Spinal cord (tissue), 10 donors: Measurements from ENCODE around the gene GOSR2. TPM values are rescaled to one million over a fixed set of nuclear protein-coding genes. Genes with fewer than 3 reads are reported as not detected.
A peak's percentile ranks its signal among the peaks of the same experiment; 100 is the strongest.

Experiments used
- DNase-seq, 6 donors: peaks; one replicate each; pipeline versions ENCODE4 v3.0.0 to v3.0.0-alpha.2; 2013 to 2015; ENCODE audit warnings: low spot score in 6 of 6, low read depth in 4 of 6
- H3K27ac ChIP-seq: one replicate; pipeline ENCODE4 v1.5.1; 2013; ENCODE audit warnings: low read depth, low read length, control low read depth
- H3K27me3 ChIP-seq: one replicate; pipeline ENCODE4 v1.6.1; 2013; ENCODE audit warnings: low read length; ENCODE audit not compliant: control insufficient read depth, insufficient read depth
- H3K36me3 ChIP-seq: one replicate; pipeline ENCODE4 v1.6.1; 2013; ENCODE audit warnings: low read length; ENCODE audit not compliant: control insufficient read depth, insufficient read depth
- H3K4me1 ChIP-seq: one replicate; pipeline ENCODE4 v1.6.1; 2013; ENCODE audit warnings: low read length; ENCODE audit not compliant: control insufficient read depth, insufficient read depth
- H3K4me3 ChIP-seq: one replicate; pipeline ENCODE4 v1.5.1; 2013; ENCODE audit warnings: low read depth, low read length, control low read depth
- H3K9me3 ChIP-seq: one replicate; pipeline ENCODE4 v1.6.1; 2013; ENCODE audit warnings: low read length; ENCODE audit not compliant: control insufficient read depth, insufficient read depth
- WGBS: methylation state at CpG from one replicate; pipeline ENCODE4 v1.1.5; 2013; ENCODE audit warnings: missing lambda C conversion rate; ENCODE audit not compliant: insufficient coverage; 5-methylcytosine and 5-hydroxymethylcytosine counted together
- long read RNA-seq, 4 donors: transcript quantifications; one replicate each; lab custom pipeline, GENCODE V29; 2026
- polyA plus RNA-seq, 2 donors: library from polyadenylated mRNA; unstranded; fragments of 120-200 nt; gene quantifications; one replicate each; pipeline ENCODE4 v1.2.1, GENCODE V29; 2013; ENCODE audit not compliant: insufficient read length in 2 of 2
- total RNA-seq, 2 donors: library from RNA; depleted of rRNA in 1 of 2; stranded (reverse); fragments of 120-200 nt in 1 of 2; fragments of >200 nt in 1 of 2; gene quantifications; one replicate each; pipeline versions ENCODE4 v1.2.3 to v1.2.4, GENCODE V29; 2013 to 2014
- donor health status: healthy.

Gene GOSR2
- total RNA-seq (10 to 100 TPM; 42.1 to 43.6 TPM), polyA plus RNA-seq (10 to 100 TPM; 50.0 to 56.4 TPM)
- long read RNA-seq, donor 1, transcript GOSR2-209 (4 exons, 1,444 nt) = minor isoform, 6 of 24 reads
- long read RNA-seq, donor 1, transcript GOSR2-232 (6 exons, 3,964 nt) = major isoform, 10 of 24 reads
- long read RNA-seq, donor 1, partial matches to known transcripts = 0 of 24 reads
- long read RNA-seq, donor 1, other reads (novel, unspliced or antisense) = 0 of 24 reads
- long read RNA-seq, donor 2, transcript GOSR2-232 (6 exons, 3,964 nt) = major isoform, 5 of 9 reads
- long read RNA-seq, donor 2, partial matches to known transcripts = 0 of 9 reads
- long read RNA-seq, donor 2, other reads (novel, unspliced or antisense) = 0 of 9 reads
- long read RNA-seq, donor 3, transcript GOSR2-232 (6 exons, 3,964 nt) = major isoform, 8 of 11 reads
- long read RNA-seq, donor 3, partial matches to known transcripts = 0 of 11 reads
- long read RNA-seq, donor 3, other reads (novel, unspliced or antisense) = 0 of 11 reads
- long read RNA-seq, donor 4, transcript GOSR2-232 (6 exons, 3,964 nt) = major isoform, 10 of 29 reads
- long read RNA-seq, donor 4, partial matches to known transcripts = 8 of 29 reads
- long read RNA-seq, donor 4, other reads (novel, unspliced or antisense) = 0 of 29 reads

DNA sequence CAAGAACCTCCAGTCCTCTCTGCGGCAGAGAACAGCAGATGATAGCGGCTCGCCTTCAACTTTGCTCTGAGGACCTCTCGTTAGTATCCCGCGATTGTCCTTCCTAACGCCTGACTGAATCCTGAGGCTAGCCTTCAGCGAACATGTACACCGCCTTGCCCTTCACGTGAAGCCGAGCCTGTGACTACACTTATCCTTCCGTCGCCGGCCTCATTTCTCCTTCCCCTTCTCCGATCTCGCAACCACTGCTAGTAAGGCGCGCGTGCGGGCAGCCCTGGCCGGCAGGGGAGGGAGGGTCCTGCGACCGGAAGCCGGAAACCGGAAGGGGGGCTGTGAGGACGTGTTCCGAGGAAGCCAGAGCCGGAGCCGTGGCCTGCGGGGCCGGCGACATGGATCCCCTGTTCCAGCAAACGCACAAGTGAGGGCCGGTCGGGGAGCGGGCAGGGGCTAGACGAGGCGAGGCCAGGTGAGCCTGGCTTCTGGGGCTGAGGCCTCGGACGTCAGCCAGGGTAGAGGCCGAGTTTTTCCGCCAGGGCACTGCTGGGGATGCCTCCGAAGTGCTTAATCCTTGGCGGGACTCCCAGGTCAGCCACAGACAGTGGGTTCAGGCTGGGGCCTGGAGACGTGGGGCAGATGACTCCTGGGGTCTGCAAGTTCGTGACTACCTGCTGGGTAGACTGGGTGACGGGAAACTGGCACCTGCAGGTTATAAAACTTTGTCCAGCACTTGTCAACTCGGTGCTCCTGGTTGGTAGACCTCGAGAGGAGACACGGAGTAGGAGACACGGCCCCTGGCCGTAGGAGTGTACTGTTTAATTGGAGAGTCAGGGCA, at the start of gene GOSR2:
Gene GOSR2 (plus strand): TSS at position 357 of the 832 bp plus-strand sequence. CDS start 33 bp downstream, at position 390.
- no peaks in the 10 kb centered on the region for H3K36me3 ChIP-seq
- no peaks in the 10 kb centered on the region for H3K9me3 ChIP-seq
- no peaks in the 10 kb centered on the region for H3K27me3 ChIP-seq
- under 1% methylated on average over 48 of the region's 52 CpGs for WGBS
- peak within 1 kb of the TSS; percentile 94 for H3K4me3 ChIP-seq
- DNase-seq = peak; percentile 85 to 98 (median 92)
- peak within 1 kb of the TSS; percentile 99 for H3K27ac ChIP-seq
- no peaks in the 10 kb centered on the region for H3K4me1 ChIP-seq

DNA sequence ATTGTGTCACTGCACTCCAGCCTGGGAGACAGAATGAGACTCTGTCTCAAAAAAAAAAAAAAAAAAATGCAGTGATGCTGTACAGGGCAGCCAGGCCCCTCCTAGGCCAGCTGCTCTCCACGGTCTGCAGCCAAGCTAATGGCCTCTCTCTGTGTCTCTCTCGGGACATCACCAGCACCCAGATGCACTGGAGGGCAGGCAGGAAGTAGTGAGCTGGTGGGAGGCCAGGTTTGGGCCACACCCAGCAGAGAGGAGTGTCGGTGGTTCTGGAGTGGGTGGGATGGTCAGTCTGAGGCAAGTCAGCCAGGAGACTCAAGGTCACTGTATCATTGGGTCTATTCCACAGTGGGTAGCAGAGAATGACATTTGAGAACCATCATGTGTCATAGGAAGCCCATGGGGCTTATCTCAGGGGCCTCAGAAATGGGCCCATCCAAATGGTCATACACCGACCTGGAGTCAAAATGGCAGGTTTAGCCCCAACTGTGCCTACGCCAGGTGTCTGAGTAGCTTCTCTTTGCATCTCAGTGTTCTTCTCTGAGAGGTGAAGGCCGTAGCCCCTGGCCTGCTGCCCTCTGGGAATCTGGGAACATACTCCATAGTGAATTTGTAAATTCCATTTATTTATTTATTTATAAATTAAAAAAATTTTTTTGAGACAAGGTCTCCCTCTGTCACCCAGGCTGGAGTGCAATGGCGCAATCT, 48.9 kb upstream of the GOSR2 start:
- Histone ChIP-seq H3K27ac (no peak overlapping the region), H3K27me3 (no peaks in the 10 kb centered on the region), H3K9me3 (no peaks in the 10 kb centered on the region), H3K4me3 (no peak overlapping the region), H3K36me3 (peaks cover 23% of the 10 kb centered on the region), H3K4me1 (peaks cover 10% of the 10 kb centered on the region)
- whole genome bisulfite sequencing = 92% methylated on average over 6 of the region's 7 CpGs
- no peak for DNase-seq

DNA sequence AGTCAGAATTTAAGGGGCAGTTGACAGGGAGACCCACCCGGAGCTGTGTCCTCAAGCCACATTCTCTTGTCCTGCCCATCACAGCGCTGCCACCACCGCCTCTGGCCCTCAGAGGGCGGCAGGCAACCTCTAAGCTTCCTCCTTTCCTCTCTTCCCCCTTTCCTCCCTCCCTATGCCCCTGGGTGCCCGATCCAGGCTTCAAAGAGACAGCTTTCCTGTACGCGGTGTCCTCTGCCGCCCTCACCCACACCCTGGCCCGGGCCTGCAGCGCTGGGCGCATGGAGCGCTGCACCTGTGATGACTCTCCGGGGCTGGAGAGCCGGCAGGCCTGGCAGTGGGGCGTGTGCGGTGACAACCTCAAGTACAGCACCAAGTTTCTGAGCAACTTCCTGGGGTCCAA, 48.1 kb upstream of the GOSR2 start:
- H3K4me1 ChIP-seq = peaks cover 10% of the 10 kb centered on the region
- peaks cover 23% of the 10 kb centered on the region for H3K36me3 ChIP-seq
- 84% methylated on average over 16 of the region's 16 CpGs for WGBS
- H3K4me3 ChIP-seq = no peak overlapping the region
- DNase-seq = no peak
- no peaks in the 10 kb centered on the region for H3K9me3 ChIP-seq
- no peak overlapping the region for H3K27ac ChIP-seq
- no peaks in the 10 kb centered on the region for H3K27me3 ChIP-seq

DNA sequence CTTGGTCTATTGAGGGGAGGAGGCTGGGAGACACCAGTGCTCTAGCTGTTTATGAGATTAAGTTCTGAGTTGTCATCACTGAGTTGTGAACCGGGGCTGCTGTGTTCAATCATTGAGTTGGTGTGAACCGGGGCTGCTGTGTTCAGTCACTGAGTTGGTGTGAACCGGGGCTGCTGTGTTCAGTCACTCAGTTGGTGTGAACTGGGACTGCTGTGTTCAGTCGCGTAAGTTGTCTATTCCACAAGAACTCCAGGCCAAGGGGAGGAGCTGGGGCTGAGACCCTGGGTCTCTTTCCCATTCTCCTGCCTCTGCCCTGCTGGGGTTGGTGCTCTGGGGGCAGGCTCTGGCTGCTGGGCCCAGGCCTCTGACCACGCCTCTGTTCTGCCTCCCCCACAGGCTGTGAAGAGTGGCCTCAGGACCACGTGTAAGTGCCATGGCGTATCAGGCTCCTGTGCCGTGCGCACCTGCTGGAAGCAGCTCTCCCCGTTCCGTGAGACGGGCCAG, 47.1 kb upstream of the GOSR2 start:
- peaks cover 23% of the 10 kb centered on the region for H3K36me3 ChIP-seq
- H3K4me3 ChIP-seq = no peak overlapping the region
- no peaks in the 10 kb centered on the region for H3K9me3 ChIP-seq
- peaks cover 10% of the 10 kb centered on the region for H3K4me1 ChIP-seq
- H3K27ac ChIP-seq = no peak overlapping the region
- 84% methylated on average over 10 of the region's 13 CpGs for WGBS
- DNase-seq = no peak
- H3K27me3 ChIP-seq = no peaks in the 10 kb centered on the region

DNA sequence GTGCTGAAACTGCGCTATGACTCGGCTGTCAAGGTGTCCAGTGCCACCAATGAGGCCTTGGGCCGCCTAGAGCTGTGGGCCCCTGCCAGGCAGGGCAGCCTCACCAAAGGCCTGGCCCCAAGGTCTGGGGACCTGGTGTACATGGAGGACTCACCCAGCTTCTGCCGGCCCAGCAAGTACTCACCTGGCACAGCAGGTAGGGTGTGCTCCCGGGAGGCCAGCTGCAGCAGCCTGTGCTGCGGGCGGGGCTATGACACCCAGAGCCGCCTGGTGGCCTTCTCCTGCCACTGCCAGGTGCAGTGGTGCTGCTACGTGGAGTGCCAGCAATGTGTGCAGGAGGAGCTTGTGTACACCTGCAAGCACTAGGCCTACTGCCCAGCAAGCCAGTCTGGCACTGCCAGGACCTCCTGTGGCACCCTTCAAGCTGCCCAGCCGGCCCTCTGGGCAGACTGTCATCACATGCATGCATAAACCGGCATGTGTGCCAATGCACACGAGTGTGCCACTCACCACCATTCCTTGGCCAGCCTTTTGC, 46.5 kb upstream of the GOSR2 start:
- H3K36me3 ChIP-seq = peaks cover 25% of the 10 kb centered on the region
- no peak overlapping the region for H3K27ac ChIP-seq
- 67% methylated on average over 10 of the region's 12 CpGs for WGBS
- peaks cover 10% of the 10 kb centered on the region for H3K4me1 ChIP-seq
- no peak for DNase-seq
- no peak overlapping the region for H3K4me3 ChIP-seq
- H3K27me3 ChIP-seq = no peaks in the 10 kb centered on the region
- no peaks in the 10 kb centered on the region for H3K9me3 ChIP-seq

DNA sequence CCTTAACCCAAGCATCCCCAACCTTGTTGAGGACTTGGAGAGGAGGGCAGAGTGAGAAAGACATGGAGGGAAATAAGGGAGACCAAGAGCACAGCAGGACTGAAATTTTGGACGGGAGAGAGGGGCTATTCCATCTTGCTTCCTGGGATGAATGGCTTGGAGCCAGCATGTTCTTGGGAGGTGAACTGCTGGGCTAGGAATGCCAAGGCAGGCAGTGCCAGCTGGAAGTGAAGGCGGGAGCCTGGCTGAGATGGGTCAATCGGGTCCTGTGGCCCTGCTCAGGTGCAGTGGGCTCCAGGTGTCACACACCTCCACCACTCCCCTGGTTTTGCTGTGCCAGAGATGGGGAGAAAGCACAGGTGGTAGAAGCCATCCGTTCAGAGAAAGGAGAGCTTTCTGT, 46.0 kb upstream of the GOSR2 start:
- 75% methylated on average over 3 of the region's 4 CpGs for WGBS
- DNase-seq = peak in 1 of 6 donors; percentile 7
- Histone ChIP-seq H3K27ac (no peak overlapping the region), H3K9me3 (no peaks in the 10 kb centered on the region), H3K36me3 (peaks cover 25% of the 10 kb centered on the region), H3K4me3 (no peak overlapping the region), H3K27me3 (no peaks in the 10 kb centered on the region), H3K4me1 (peaks cover 10% of the 10 kb centered on the region)

DNA sequence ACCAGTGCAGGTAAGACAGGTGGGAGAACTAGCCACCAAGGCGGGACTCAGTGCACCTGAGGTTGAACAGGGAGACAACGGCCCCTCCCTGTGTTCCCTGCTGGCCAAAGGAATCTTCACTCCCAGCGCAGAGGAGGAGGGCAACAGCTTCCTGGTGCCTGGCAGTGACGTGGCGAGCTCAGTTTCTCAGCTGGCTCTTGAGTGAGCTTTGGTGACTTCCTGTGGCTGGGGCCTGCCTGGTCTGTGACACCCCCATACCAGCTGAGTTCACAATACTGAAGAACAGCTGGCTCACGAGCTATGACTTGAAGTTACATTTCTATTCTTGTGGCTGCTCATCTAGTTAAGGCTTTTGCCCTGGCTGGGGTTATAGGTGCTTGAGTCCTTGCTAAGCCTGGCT, 45.5 kb upstream of the GOSR2 start:
- DNase-seq = no peak
- Histone ChIP-seq H3K36me3 (peaks cover 22% of the 10 kb centered on the region), H3K9me3 (no peaks in the 10 kb centered on the region), H3K27ac (no peak overlapping the region), H3K4me1 (peaks cover 10% of the 10 kb centered on the region), H3K4me3 (no peak overlapping the region), H3K27me3 (no peaks in the 10 kb centered on the region)
- WGBS = 89% methylated on average over 4 of the region's 6 CpGs

DNA sequence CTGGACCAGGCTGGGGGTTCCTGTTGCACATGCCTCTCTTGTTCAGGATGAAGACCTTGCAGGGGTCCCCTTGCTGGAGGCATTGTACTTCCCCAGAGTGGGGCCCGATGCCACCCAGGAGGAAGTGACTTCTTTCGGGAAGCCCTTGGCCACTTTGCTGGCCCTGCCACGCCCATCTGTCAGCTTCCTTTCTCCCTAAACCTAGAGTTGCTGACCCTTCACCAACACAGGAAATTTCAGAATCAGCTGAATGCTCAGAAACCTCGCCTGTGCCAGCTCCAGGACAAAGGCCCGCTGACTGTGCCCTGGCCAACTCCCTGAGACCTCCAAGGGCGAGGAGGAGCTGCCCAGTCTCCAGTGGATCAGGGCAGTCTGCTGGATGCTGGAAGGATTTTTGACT, 44.9 kb upstream of the GOSR2 start:
- Histone ChIP-seq H3K4me1 (peaks cover 10% of the 10 kb centered on the region), H3K4me3 (no peak overlapping the region), H3K36me3 (peaks cover 21% of the 10 kb centered on the region), H3K27me3 (no peaks in the 10 kb centered on the region), H3K9me3 (no peaks in the 10 kb centered on the region), H3K27ac (no peak overlapping the region)
- no peak for DNase-seq
- 69% methylated on average over 6 of the region's 6 CpGs for WGBS

DNA sequence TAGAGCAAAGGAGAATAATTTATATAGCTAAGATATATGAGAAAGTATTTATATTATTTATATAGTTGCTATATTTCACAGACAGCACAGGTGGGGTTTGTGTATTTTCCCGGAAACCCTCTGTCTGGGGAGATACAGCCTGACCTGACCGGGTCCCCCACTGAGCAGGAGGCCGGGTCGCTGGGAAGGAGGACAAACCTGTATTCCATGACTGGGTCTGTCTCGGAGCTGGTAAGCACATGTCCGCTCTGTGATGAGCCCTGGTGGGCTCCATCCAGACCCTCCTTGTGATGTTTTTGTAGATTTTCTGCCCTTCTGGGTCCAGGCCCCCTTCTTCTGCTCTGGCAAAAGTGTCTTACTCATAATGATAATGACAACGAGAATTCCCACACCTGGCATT, 43.9 kb upstream of the GOSR2 start:
- Histone ChIP-seq H3K4me1 (peaks cover 10% of the 10 kb centered on the region), H3K27me3 (no peaks in the 10 kb centered on the region), H3K27ac (no peak overlapping the region), H3K9me3 (no peaks in the 10 kb centered on the region), H3K4me3 (no peak overlapping the region), H3K36me3 (peaks cover 21% of the 10 kb centered on the region)
- WGBS = 90% methylated on average over 2 of the region's 7 CpGs
- no peak for DNase-seq
